ENCODE data around the gene ZBTB40.

DNA sequence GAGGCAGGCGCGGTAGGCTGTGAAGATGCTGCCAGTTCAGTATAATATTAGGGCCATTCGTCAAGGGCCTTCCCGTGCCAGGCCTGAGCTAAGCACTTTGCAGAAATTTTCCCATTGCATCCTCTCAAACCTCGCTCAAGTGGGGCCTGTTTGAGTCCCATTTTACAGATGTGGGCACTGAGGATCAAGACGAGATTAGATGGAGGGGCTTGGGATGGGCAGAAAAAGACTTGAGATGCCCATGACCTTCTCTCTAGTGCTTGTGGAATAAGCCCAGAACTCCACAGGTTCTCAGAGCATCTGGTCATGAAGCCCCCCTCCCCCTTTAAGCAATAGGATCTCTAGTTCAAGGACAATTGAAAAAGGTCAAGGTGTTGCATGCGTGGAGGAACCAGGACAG, 121.6 kb downstream of the ZBTB40 start:
- TF ChIP-seq, protein P1, sequence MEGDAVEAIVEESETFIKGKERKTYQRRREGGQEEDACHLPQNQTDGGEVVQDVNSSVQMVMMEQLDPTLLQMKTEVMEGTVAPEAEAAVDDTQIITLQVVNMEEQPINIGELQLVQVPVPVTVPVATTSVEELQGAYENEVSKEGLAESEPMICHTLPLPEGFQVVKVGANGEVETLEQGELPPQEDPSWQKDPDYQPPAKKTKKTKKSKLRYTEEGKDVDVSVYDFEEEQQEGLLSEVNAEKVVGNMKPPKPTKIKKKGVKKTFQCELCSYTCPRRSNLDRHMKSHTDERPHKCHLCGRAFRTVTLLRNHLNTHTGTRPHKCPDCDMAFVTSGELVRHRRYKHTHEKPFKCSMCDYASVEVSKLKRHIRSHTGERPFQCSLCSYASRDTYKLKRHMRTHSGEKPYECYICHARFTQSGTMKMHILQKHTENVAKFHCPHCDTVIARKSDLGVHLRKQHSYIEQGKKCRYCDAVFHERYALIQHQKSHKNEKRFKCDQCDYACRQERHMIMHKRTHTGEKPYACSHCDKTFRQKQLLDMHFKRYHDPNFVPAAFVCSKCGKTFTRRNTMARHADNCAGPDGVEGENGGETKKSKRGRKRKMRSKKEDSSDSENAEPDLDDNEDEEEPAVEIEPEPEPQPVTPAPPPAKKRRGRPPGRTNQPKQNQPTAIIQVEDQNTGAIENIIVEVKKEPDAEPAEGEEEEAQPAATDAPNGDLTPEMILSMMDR (IDR thresholded peaks at IDR 0.05) = no peak
- TF ChIP-seq POLR2A (IDR thresholded peaks at IDR 0.05) = no peak
- no peak for TF ChIP-seq EP300 (IDR thresholded peaks at IDR 0.05)
